T-helper 2 cell (primary cell): ENCODE measurements around the gene ZP3.
"Not testable (repeated sequence)": the region's sequence is repeated elsewhere in the genome, so short reads cannot be mapped to it uniquely, and the experiment has no call there.

Experiments
- DNase-seq, 5 experiments: peaks; one replicate each; pipeline versions ENCODE4 v3.0.0 to v3.0.0-alpha.2; 2012 to 2022

Gene ZP3

DNA sequence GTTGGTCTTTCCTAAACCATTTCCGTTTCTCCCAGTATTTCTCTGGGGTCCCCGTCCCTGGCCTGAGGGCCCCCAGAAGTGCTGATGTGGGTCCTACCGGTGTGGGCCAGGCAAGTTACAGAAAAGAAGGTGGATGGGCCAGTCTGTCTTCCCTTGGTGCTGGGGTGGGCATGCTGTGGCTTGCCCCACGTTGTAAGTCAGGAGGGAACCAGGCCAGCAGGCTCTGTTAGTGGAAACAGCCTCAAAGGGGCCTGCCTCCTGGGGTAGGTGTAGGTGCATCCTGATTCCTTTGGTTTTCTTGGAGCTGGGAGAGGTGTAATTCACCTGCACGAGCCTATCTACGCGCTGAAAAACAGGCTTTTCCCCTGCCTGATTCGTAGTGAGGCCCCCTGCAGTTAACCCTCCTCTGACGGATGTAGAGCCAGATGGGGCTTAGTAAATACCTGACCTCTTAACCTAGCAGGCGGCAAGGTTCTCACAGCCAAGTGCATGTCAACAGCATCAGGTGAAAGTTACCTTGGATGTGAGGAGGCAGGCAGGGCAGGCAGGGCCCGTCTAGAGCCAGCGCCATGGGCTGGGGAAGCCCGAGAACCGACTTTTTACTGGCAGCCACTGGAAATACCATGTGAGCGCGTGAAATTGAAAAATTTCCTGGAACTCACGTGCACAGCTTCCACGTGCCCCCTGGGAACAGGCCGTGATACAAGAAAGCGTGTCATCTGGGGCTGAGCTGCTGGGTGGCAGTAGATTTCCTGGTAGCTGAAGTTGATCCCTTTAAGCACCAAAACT is 61.3 kb downstream of the ZP3 start:
- not testable (repeated sequence) for DNase-seq

DNA sequence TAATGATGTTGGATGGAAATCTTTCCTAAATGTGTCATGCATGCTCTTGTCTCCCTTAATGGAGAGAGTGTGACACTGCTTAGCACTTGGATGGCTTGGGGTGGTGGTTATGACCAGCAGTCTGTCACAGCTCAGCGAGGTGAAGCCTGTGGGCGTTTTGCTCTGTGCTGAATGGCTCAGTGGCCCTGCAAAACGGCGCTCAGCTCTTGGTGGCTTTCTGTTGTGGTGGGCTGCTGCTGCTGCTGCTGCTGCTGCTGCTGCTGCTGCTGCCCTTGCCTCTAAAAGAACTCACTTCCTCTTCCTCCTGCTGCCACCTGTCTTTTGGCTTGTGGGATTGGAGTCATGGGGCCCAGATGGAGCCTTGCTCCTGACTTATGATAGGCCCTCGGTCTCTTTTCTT is 61.9 kb downstream of the ZP3 start:
- DNase-seq: peak in 1 of 5 experiments; percentile 49

DNA sequence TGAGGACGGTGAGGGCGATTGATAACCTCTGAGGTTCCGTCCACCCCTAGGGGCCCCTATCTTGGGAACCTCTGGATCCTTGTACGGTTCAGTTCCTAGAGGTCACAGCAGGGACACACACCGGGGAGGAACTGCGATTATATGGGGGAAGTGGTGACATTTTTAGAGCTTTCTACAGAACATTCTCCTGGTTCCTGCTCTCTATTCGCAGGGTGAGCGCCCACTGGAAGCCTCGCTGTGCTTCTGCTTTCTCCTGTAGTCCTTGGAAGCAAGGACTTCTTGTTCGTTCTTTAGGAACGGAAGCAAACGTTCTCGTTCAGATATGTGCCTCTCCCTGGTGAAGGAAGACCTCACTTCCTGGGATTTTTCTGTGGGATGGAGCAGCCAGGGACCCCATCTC is 63.2 kb downstream of the ZP3 start:
- DNase-seq: not testable (repeated sequence)
